C4-2B (cell line): Measurements from ENCODE around the gene TMSB15A.

Experiments
- ZFX ChIP-seq: fragments of 450-650 bp; IDR thresholded peaks from 2 replicates; pipeline ENCODE4 v1.6.1; 2017
- TF ChIP-seq, protein P1 (sequence below): fragments of 450-650 bp; conservative IDR thresholded peaks from 2 replicates; pipeline ENCODE4 v1.5.1; 2017; ENCODE audit warnings: mild to moderate bottlenecking

DNA sequence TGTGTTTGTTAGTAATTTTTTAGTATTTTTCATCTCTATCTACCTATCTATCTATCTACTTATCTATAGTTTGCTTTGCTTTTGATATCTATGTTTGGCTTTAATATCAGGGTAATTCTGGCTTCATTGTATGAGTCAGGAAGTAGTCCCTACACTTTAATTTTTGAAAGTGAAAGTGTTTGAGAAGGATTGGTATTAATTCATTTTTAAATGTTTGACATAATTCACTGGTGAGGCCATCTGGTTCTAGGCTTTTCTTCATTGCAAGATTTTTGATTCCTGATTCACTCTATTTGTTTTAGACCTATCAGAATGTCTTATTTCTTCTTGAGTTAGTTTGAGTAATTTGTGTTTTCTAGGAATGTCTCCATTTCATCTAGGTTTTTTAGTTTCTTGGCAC, 24.8 kb downstream of the TMSB15A start:
- TF ChIP-seq, protein P1, sequence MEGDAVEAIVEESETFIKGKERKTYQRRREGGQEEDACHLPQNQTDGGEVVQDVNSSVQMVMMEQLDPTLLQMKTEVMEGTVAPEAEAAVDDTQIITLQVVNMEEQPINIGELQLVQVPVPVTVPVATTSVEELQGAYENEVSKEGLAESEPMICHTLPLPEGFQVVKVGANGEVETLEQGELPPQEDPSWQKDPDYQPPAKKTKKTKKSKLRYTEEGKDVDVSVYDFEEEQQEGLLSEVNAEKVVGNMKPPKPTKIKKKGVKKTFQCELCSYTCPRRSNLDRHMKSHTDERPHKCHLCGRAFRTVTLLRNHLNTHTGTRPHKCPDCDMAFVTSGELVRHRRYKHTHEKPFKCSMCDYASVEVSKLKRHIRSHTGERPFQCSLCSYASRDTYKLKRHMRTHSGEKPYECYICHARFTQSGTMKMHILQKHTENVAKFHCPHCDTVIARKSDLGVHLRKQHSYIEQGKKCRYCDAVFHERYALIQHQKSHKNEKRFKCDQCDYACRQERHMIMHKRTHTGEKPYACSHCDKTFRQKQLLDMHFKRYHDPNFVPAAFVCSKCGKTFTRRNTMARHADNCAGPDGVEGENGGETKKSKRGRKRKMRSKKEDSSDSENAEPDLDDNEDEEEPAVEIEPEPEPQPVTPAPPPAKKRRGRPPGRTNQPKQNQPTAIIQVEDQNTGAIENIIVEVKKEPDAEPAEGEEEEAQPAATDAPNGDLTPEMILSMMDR, result no peak
- TF ChIP-seq ZFX, result no peak
